HL-60 (cell line): ENCODE results near the gene KCNJ9.
"Not testable (repeated sequence)": the region's sequence is repeated elsewhere in the genome, so short reads cannot be mapped to it uniquely, and the experiment has no call there.

ENCODE experiments used
- DNase-seq, 2 experiments: peaks; one replicate each; pipeline ENCODE4 v3.0.0-alpha.2; 2010 to 2020; ENCODE audit warnings: low read depth in 1 of 2, low spot score in 1 of 2
- H3K27ac ChIP-seq: fragments of 250-450 bp; sonication (Bioruptor Pico); replicated peaks from 2 replicates; pipeline ENCODE4 v1.5.1; 2020; ENCODE audit warnings: mild to moderate bottlenecking, moderate library complexity
- H3K27me3 ChIP-seq: fragments of 250-450 bp; sonication (Bioruptor Pico); 2 replicates; pipeline ENCODE4 v1.5.1; 2021; ENCODE audit warnings: mild to moderate bottlenecking, moderate library complexity; ENCODE audit not compliant: insufficient read depth, poor library complexity, severe bottlenecking
- H3K4me3 ChIP-seq: replicated peaks from 2 replicates; pipeline ENCODE4 v1.5.1; 2011; ENCODE audit warnings: mild to moderate bottlenecking, control low read depth, low read length; ENCODE audit not compliant: insufficient read depth
- CTCF ChIP-seq: IDR thresholded peaks from one replicate; pipeline ENCODE4 v1.5.1; 2011; ENCODE audit warnings: low read length, control low read depth, inconsistent platforms; ENCODE audit not compliant: insufficient read depth
- GABPA ChIP-seq: IDR thresholded peaks from 2 replicates; pipeline ENCODE4 v1.6.1; 2012; ENCODE audit warnings: low read depth
- POLR2AphosphoS5 ChIP-seq: IDR thresholded peaks from 2 replicates; pipeline ENCODE4 v1.6.1; 2012; ENCODE audit warnings: low read depth
- SPI1 ChIP-seq: IDR thresholded peaks from 2 replicates; pipeline ENCODE4 v1.6.1; 2012; ENCODE audit warnings: low read depth, mild to moderate bottlenecking, borderline replicate concordance
- TF ChIP-seq, protein P1 (sequence below): IDR thresholded peaks from 2 replicates; pipeline ENCODE4 v1.6.1; 2012; ENCODE audit warnings: low read depth; ENCODE audit not compliant: insufficient replicate concordance

The KCNJ9 gene

DNA sequence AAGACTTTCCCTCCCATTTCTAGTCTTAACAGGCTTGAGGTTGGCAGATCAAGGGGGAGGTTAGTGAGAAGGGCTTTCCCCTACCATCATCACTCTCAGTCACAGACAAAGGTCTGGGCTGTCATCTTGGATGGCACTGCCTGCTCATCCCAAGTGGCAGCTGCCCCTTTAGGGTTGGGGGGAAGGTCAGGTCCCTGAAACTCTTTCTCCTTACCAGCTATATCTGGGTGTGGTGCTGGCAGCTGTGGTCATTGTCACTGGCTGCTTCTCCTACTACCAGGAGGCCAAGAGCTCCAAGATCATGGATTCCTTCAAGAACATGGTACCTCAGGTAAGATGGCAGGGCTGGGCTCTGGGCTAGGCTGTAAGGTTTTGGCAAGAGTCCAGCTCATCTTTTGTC is 42.4 kb downstream of the KCNJ9 start:
- no peak for TF ChIP-seq GABPA
- no peak for TF ChIP-seq CTCF
- no peak for TF ChIP-seq SPI1
- TF ChIP-seq POLR2AphosphoS5: no peak
- TF ChIP-seq, protein P1, sequence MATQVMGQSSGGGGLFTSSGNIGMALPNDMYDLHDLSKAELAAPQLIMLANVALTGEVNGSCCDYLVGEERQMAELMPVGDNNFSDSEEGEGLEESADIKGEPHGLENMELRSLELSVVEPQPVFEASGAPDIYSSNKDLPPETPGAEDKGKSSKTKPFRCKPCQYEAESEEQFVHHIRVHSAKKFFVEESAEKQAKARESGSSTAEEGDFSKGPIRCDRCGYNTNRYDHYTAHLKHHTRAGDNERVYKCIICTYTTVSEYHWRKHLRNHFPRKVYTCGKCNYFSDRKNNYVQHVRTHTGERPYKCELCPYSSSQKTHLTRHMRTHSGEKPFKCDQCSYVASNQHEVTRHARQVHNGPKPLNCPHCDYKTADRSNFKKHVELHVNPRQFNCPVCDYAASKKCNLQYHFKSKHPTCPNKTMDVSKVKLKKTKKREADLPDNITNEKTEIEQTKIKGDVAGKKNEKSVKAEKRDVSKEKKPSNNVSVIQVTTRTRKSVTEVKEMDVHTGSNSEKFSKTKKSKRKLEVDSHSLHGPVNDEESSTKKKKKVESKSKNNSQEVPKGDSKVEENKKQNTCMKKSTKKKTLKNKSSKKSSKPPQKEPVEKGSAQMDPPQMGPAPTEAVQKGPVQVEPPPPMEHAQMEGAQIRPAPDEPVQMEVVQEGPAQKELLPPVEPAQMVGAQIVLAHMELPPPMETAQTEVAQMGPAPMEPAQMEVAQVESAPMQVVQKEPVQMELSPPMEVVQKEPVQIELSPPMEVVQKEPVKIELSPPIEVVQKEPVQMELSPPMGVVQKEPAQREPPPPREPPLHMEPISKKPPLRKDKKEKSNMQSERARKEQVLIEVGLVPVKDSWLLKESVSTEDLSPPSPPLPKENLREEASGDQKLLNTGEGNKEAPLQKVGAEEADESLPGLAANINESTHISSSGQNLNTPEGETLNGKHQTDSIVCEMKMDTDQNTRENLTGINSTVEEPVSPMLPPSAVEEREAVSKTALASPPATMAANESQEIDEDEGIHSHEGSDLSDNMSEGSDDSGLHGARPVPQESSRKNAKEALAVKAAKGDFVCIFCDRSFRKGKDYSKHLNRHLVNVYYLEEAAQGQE: no peak
- H3K27ac ChIP-seq: no peak overlapping the region
- no peaks in the 10 kb centered on the region for H3K27me3 ChIP-seq

GRCh38 chr1:160124705-160125478 is 43.6 kb downstream of the KCNJ9 start:
- no peak for TF ChIP-seq POLR2AphosphoS5
- TF ChIP-seq, protein P1: no peak
- Histone ChIP-seq H3K27me3 (no peaks in the 10 kb centered on the region), H3K4me3 (no peak overlapping the region), H3K27ac (no peak overlapping the region)
- DNase-seq: no peak

More for the DNA sequence above, 42.4 kb downstream of the KCNJ9 start:
- DNase-seq: no peak
- H3K4me3 ChIP-seq: no peak overlapping the region

- H3K27ac ChIP-seq: no peak overlapping the region
- no peak for TF ChIP-seq GABPA
- TF ChIP-seq POLR2AphosphoS5: no peak
- TF ChIP-seq, protein P1: no peak
- TF ChIP-seq SPI1: no peak
- TF ChIP-seq CTCF: no peak
These were observed 44.4 kb downstream of the KCNJ9 start for GRCh38 chr1:160125746-160126145.

GRCh38 chr1:160126342-160126741 is 45.0 kb downstream of the KCNJ9 start:
- not testable (repeated sequence) for H3K4me3 ChIP-seq, DNase-seq, H3K27me3 ChIP-seq, H3K27ac ChIP-seq

More at GRCh38 chr1:160125746-160126145, 44.4 kb downstream of the KCNJ9 start:
- DNase-seq: no peak
- Histone ChIP-seq H3K4me3 (no peak overlapping the region), H3K27me3 (no peaks in the 10 kb centered on the region)
